Upper lobe of left lung (tissue), 6 donors: Measurements from ENCODE around the gene ZNF207. TPM values are rescaled to one million over a fixed set of nuclear protein-coding genes. Genes with fewer than 3 reads are reported as not detected.

ENCODE experiments used
- ATAC-seq, 2 donors: fragments of 200-7000 bp; cut with Tn5 transposase; one replicate each; pipeline ENCODE4 v1.9.1; 2022; ENCODE audit warnings: mild to moderate bottlenecking in 2 of 2, moderate library complexity in 2 of 2; ENCODE audit not compliant: low FRiP score in 2 of 2
- DNase-seq, 2 donors: peaks; one replicate each; pipeline ENCODE4 v3.0.0-alpha.2; 2019 to 2020
- H3K27ac ChIP-seq, 4 donors: fragments of 200-600 bp; sonication (generic); one replicate each; pipeline ENCODE4 v1.5.1; 2016 to 2019
- H3K27me3 ChIP-seq, 4 donors: fragments of 200-600 bp; sonication (generic); one replicate each; pipeline ENCODE4 v1.5.1; 2017 to 2019
- H3K36me3 ChIP-seq, 4 donors: fragments of 200-600 bp; sonication (generic); one replicate each; pipeline ENCODE4 v1.5.1; 2016 to 2019
- H3K4me1 ChIP-seq, 4 donors: fragments of 200-600 bp; sonication (generic); one replicate each; pipeline ENCODE4 v1.5.1; 2018 to 2019
- H3K4me3 ChIP-seq, 4 donors: fragments of 200-600 bp; sonication (generic); one replicate each; pipeline ENCODE4 v1.5.1; 2017 to 2019; ENCODE audit warnings: mild to moderate bottlenecking in 2 of 4, moderate library complexity in 1 of 4
- H3K9me3 ChIP-seq, 4 donors: fragments of 200-600 bp; sonication (generic); one replicate each; pipeline ENCODE4 v1.5.1; 2018 to 2019
- EP300 ChIP-seq, 4 donors: sonication (generic); formaldehyde crosslinking; IDR thresholded peaks; one replicate each; pipeline ENCODE4 v1.5.1; 2017; ENCODE audit warnings: antibody characterized with exemption in 4 of 4, control low read depth in 2 of 4
- POLR2A ChIP-seq, 4 donors: fragments of 450-650 bp; IDR thresholded peaks; one replicate each; pipeline ENCODE4 v1.5.1; 2016 to 2017; ENCODE audit warnings: antibody characterized with exemption in 4 of 4, mild to moderate bottlenecking in 2 of 4
- POLR2AphosphoS5 ChIP-seq, 2 donors: sonication (generic); formaldehyde crosslinking; IDR thresholded peaks; one replicate each; pipeline ENCODE4 v1.5.1; 2017; ENCODE audit warnings: antibody characterized with exemption in 2 of 2
- WGBS, 2 donors: methylation state at CpG; one replicate each; pipeline ENCODE4 v1.1.5; 2017 to 2018; 5-methylcytosine and 5-hydroxymethylcytosine counted together
- small RNA-seq, 4 donors: library from RNA; depleted of rRNA; stranded (forward); fragments of <200 nt; gene quantifications; one replicate each; pipeline ENCODE3, GENCODE V24; 2016
- total RNA-seq, 6 donors: library from RNA; depleted of rRNA in 4 of 6; stranded (reverse); fragments of >200 nt in 4 of 6; gene quantifications; one replicate each; pipeline versions ENCODE4 v1.1.0 to v1.2.1, GENCODE V29; 2016 to 2021
- TF ChIP-seq, protein P1 (sequence below), 6 experiments: fragments of 450-650 bp in 4 of 6; fragments of 200-600 bp in 2 of 6; sonication (generic) in 2 of 6; IDR thresholded peaks; one replicate each; pipeline ENCODE4 v1.5.1; 2016 to 2019; ENCODE audit warnings: antibody characterized with exemption in 6 of 6
- donor health status: DM: no; HTN: no; CAD: no; lungs with moderate emphysema.
- donor health status: DM: no; HTN: yes; CAD: no; lungs with severe emphysema.

ZNF207 gene
- total RNA-seq, 6 donors from 2014 or later: 102 to 159 (median 129) TPM

DNA sequence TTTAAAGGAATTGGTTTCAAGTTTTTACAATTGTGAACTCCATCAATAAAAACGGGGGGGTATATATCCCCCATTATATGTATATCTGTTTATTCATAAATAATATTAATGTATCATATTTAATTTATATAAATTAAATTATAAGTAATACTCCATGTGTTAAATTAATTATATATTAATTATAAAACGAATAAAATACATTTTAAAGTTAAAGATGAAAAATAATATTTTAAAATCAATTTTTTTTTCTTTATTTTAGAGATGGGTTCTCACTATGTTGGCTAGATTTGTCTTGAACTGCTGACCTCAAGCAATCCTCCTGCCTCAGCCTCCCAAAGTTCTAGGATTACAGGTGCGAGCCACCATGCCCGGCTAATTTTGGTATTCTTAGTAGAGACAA lies 76.9 kb downstream of the ZNF207 start:
- H3K27me3 ChIP-seq: no peaks in the 10 kb centered on the region
- DNase-seq (no peak), ATAC-seq (no peak)
- H3K36me3 ChIP-seq: no peaks in the 10 kb centered on the region
- no peak overlapping the region for H3K27ac ChIP-seq
- 79 to 80% methylated on average over 4 of the region's 4 CpGs for WGBS, 2 donors
- no peaks in the 10 kb centered on the region for H3K4me1 ChIP-seq
- TF ChIP-seq POLR2AphosphoS5 (IDR thresholded peaks at IDR 0.05) (no peak), EP300 (IDR thresholded peaks at IDR 0.05) (no peak), POLR2A (IDR thresholded peaks at IDR 0.05) (no peak)
- TF ChIP-seq, protein P1, sequence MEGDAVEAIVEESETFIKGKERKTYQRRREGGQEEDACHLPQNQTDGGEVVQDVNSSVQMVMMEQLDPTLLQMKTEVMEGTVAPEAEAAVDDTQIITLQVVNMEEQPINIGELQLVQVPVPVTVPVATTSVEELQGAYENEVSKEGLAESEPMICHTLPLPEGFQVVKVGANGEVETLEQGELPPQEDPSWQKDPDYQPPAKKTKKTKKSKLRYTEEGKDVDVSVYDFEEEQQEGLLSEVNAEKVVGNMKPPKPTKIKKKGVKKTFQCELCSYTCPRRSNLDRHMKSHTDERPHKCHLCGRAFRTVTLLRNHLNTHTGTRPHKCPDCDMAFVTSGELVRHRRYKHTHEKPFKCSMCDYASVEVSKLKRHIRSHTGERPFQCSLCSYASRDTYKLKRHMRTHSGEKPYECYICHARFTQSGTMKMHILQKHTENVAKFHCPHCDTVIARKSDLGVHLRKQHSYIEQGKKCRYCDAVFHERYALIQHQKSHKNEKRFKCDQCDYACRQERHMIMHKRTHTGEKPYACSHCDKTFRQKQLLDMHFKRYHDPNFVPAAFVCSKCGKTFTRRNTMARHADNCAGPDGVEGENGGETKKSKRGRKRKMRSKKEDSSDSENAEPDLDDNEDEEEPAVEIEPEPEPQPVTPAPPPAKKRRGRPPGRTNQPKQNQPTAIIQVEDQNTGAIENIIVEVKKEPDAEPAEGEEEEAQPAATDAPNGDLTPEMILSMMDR (IDR thresholded peaks at IDR 0.05): no peak
- no peak overlapping the region for H3K4me3 ChIP-seq
- H3K9me3 ChIP-seq: peaks cover 0 to 13% (median 0%) of the 10 kb centered on the region in 4 donors

DNA sequence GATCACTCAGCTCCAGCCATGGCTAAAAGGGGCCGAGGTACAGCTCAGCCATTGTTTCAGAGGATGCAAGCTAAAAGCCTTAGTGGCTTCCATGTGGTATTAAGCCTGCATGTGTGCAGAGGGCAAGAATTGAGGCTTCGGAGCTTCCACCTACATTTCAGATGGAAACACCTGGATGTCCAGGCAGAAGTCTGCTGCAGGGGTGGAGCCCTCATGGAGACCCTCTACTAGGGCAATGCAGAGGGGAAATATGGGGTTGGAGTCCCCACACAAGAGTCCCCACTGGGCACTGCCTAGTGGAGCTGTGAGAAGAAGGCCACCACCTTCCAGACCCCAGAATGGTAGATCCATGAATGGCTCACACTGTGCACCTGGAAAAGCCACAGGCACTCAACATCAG lies 79.6 kb downstream of the ZNF207 start:
- Histone ChIP-seq H3K36me3 (no peaks in the 10 kb centered on the region), H3K4me3 (no peak overlapping the region), H3K9me3 (peaks cover 0 to 13% (median 0%) of the 10 kb centered on the region in 4 donors), H3K27me3 (no peaks in the 10 kb centered on the region), H3K27ac (no peak overlapping the region), H3K4me1 (no peaks in the 10 kb centered on the region)
- ATAC-seq (no peak), DNase-seq (no peak)
- TF ChIP-seq, protein P1 (IDR thresholded peaks at IDR 0.05): no peak
- TF ChIP-seq EP300 (IDR thresholded peaks at IDR 0.05) (no peak), POLR2AphosphoS5 (IDR thresholded peaks at IDR 0.05) (no peak), POLR2A (IDR thresholded peaks at IDR 0.05) (no peak)
- WGBS, 2 donors: 86% methylated on average over 2 of the region's 2 CpGs; no CpG with 5 or more reads in 1 of the 2 donors

Small RNAs within 50 kb of the gene (small RNA-seq; reads per million reads assigned to genes)
- gene AC005899.6: 0 reads per million in 4 donors

Other genes starting within 250 kb of the ZNF207 start
- gene RHOT1, start 207.7 kb upstream of the ZNF207 start, total RNA-seq: 100 to 1,000 TPM in 1 of 6 donors, 10 to 100 TPM in 5; 37.2 to 110 (median 52.2) TPM
- 1 to 10 TPM in 1 of 6 donors, under 1 TPM in 1, not detected in 4; 0.47 to 1.2 TPM for gene RHBDL3, start 84.3 kb upstream of the ZNF207 start, total RNA-seq
- 10 to 100 TPM in 4 of 6 donors, 1 to 10 TPM in 2; 4.7 to 17.8 (median 12.9) TPM for gene C17orf75, start 8.0 kb upstream of the ZNF207 start, total RNA-seq
- 10 to 100 TPM; 42.4 to 71.4 (median 62.8) TPM for gene PSMD11, start 94.4 kb downstream of the ZNF207 start, total RNA-seq
- 1 to 10 TPM in 4 of 6 donors, under 1 TPM in 2; 0.76 to 3.1 (median 1.5) TPM for gene CDK5R1, start 136.8 kb downstream of the ZNF207 start, total RNA-seq